Subcutaneous adipose tissue (tissue), 4 donors: ENCODE results near the gene ETV5. TPM values are rescaled to one million over a fixed set of nuclear protein-coding genes. Genes with fewer than 3 reads are reported as not detected.

Source experiments
- total RNA-seq, 4 donors: library from RNA; depleted of rRNA; stranded (reverse); fragments of >200 nt; gene quantifications; one replicate each; pipeline ENCODE4 v1.1.0, GENCODE V29; 2016
- TF ChIP-seq, protein P1 (sequence below): fragments of 450-650 bp; IDR thresholded peaks from one replicate; pipeline ENCODE4 v1.5.1; 2016; ENCODE audit warnings: low read depth, mild to moderate bottlenecking, control low read depth, antibody characterized with exemption, moderate library complexity

ETV5 gene
- total RNA-seq, 4 donors from 2014 or later = 9.1 to 15.3 (median 12.2) TPM

DNA sequence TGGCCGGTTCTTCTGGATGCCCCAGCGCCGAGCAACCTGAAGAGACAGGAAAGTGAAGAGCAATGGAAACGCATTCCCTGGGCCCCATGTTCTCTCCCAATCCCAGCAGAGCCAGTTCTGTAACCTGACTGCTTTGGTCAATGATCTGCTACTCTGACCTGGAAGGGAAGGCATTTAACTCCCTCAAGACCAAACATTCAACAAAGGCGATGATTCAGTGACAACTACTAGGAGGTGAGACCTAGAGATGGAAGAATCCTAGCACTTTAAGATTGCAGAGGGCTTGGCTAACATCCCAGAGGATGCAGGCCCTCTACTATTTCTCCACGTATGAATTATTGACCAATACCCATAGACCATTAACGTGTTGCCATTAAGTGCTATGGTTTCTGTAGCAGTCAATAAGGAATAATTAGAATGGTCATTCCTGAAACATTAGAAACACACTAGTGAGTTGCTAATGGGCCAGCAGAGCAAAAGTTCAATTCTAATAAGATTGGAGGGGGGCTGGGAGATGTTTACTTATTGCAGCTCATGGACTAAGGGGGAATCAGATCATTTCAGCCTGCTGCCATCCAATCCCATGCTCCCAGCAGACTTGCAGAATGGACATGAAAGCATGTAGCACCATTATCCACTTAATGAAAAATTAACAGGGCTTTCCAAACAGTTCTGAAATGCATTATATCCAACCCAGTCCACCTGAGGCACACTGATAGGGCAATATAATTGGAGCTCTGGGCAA is 56.6 kb downstream of the ETV5 start:
- TF ChIP-seq, protein P1, sequence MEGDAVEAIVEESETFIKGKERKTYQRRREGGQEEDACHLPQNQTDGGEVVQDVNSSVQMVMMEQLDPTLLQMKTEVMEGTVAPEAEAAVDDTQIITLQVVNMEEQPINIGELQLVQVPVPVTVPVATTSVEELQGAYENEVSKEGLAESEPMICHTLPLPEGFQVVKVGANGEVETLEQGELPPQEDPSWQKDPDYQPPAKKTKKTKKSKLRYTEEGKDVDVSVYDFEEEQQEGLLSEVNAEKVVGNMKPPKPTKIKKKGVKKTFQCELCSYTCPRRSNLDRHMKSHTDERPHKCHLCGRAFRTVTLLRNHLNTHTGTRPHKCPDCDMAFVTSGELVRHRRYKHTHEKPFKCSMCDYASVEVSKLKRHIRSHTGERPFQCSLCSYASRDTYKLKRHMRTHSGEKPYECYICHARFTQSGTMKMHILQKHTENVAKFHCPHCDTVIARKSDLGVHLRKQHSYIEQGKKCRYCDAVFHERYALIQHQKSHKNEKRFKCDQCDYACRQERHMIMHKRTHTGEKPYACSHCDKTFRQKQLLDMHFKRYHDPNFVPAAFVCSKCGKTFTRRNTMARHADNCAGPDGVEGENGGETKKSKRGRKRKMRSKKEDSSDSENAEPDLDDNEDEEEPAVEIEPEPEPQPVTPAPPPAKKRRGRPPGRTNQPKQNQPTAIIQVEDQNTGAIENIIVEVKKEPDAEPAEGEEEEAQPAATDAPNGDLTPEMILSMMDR = no peak

DNA sequence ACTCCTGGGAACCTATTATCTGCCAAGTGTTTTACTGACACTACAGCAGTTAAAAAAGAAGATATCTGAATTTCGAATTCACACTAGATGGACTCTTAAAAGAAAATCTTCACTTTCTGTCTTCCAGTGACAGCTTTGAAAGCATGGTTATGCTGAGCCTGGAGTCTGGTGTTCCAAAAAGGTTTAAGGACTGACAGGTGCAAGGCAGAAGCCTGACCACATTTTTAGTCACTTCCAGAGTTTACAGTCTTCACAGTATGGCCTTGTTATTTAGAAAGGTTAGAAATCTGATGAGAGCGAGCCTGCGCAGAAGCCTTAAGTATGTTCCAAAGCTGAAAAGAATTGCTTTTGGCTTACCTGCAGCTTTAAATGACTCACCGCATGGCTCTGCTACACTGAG is 59.9 kb downstream of the ETV5 start:
- TF ChIP-seq, protein P1 = no peak

DNA sequence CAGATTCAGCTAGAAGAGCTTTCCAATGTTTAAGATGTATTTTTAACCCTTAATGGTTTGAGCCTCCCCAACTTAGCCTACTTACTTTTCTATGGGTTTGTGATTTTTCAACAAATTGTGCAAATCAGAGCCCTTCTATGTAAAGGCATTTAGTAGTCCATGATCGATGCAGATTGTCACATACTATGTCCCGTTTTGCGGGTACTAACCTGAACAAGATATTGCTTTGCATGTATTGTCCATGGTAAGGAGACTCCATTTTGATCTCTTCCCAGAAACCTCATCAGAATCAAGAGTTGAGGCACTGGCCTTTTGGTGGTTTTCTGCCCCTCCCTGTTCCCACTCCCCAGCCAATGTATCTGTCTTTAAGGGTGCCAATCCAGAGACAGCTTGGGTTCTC is 60.8 kb downstream of the ETV5 start:
- TF ChIP-seq, protein P1 = no peak

DNA sequence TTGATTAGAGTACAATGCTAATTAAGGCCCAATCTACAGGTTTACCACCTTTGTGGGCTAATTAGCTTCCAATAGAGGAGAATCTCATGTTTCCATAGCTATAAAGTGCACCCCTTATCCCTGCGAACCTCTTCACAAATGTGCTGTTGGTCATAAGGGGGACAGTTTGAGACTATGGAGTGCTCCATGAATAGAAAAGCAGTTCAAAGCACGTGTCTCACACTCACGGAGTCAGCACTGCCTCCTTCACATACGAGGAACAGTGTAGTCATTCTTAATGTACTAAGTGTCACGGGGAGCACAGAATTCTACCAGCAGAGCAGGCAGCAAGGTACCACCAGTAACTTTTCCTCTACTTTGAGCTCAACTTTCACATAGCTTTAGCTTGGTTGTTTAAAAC is 62.1 kb downstream of the ETV5 start:
- TF ChIP-seq, protein P1 = no peak

DNA sequence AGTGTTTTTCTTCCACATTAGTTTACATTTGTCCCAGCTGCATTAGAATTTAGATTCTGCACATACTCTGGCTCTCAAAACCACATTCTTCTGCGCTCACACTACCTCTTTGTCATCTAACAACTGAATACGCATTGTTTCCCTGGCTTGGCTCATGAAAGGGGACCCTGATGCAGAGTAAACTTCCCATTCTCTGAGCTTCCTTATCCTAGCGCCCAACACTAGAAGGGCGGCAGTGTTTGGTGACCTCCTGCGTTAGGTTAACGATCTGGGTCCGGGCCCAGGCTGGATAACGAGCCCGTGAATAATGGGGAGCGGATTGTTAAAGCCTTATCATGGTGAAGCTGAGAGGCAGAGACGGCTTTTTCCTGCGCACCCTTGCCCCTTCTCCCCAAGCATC is 63.9 kb downstream of the ETV5 start:
- TF ChIP-seq, protein P1 = no peak

DNA sequence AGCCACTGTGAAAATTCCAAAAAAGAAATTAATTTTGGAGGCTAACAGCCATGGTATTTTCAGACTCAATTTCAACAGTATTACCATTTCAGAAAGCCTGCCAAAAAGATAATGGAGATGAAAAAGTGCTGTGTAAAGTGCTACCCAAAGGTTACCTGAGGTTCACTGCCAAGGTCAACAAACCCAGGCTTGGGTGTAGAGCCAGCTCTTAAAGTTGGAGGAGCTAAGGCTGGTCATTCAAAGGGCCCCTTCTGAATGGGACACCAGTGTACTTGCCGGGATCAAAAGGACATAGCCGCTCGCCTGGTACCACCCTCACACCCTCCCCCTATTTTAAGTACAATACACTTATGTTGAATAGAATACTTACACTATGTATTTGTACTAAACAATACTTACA is 64.5 kb downstream of the ETV5 start:
- TF ChIP-seq, protein P1 = no peak

DNA sequence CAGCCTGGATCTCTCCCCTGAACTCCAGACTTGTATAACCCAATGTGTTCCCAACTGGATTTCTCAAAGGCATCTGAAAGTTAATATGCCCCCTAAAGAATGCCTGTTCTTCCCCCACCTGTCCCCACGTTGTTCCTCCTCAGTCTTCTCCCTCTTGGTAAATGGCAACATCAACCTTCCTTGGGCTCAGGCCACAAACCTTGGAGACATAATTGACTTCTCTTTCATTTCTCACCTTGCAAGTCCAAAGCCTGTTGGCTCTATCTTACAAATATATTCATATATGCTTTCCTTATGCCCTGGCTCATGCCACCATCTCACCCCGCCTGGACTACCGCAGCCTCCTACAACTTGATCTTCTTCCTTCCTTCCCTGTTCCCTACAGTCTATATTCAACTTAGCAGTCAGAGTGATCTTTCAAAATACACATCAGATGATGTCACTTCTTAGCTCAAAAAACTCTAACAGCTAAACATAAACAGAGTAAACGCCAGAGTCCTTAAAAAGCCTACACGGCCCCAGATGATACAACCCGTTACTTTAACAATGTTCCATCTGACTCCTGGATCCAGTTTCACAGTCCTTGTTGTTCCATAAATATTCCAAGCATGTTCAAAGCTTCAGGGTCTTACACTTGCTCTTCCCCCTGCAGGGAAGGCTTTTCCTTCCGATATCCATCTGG is 66.2 kb downstream of the ETV5 start:
- TF ChIP-seq, protein P1 = no peak
